Uterus (tissue), 2 donors: ENCODE measurements around the gene BTBD16.

Source experiments
- POLR2A ChIP-seq, 2 donors: fragments of 450-650 bp; IDR thresholded peaks; one replicate each; pipeline ENCODE4 v1.6.1; 2016; ENCODE audit warnings: antibody characterized with exemption in 2 of 2, mild to moderate bottlenecking in 1 of 2, moderate library complexity in 1 of 2
- TF ChIP-seq, protein P1 (sequence below), 4 experiments: fragments of 200-600 bp in 2 of 4; fragments of 450-650 bp in 2 of 4; sonication (generic) in 2 of 4; IDR thresholded peaks; one replicate each; pipeline ENCODE4 v1.5.1; 2016 to 2019; ENCODE audit warnings: antibody characterized with exemption in 4 of 4, mild to moderate bottlenecking in 2 of 4, moderate library complexity in 1 of 4

DNA sequence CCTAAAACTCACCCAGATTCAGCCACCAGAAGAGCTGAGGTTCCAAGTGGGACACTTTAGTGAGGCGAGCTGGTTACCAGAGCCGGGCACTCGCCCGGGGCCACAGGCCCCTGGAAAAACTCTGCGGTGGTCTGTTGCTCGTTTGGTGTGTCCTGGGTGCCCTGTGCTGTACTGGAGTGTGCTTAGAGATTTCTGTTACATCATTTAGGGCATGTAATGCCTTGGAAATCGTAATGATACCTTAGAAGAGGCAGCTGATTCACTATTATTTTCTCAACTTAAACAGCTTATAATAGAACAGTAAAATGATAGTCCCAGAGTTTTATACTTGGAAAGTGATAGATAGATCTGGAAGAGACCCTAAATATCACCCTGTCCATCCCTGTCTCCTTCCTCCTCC is 48.5 kb upstream of the BTBD16 start:
- TF ChIP-seq, protein P1, sequence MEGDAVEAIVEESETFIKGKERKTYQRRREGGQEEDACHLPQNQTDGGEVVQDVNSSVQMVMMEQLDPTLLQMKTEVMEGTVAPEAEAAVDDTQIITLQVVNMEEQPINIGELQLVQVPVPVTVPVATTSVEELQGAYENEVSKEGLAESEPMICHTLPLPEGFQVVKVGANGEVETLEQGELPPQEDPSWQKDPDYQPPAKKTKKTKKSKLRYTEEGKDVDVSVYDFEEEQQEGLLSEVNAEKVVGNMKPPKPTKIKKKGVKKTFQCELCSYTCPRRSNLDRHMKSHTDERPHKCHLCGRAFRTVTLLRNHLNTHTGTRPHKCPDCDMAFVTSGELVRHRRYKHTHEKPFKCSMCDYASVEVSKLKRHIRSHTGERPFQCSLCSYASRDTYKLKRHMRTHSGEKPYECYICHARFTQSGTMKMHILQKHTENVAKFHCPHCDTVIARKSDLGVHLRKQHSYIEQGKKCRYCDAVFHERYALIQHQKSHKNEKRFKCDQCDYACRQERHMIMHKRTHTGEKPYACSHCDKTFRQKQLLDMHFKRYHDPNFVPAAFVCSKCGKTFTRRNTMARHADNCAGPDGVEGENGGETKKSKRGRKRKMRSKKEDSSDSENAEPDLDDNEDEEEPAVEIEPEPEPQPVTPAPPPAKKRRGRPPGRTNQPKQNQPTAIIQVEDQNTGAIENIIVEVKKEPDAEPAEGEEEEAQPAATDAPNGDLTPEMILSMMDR (IDR thresholded peaks at IDR 0.05): no peak
- TF ChIP-seq POLR2A (IDR thresholded peaks at IDR 0.05): no peak
